NK-92 (cell line): ENCODE measurements around the gene RNF224.
A peak's percentile ranks its signal among the peaks of the same experiment; 100 is the strongest.
"Not testable (repeated sequence)": the region's sequence is repeated elsewhere in the genome, so short reads cannot be mapped to it uniquely, and the experiment has no call there.

Experiments
- DNase-seq: peaks from one replicate; lab custom pipeline; 2025; ENCODE audit not compliant: unreplicated experiment; lab: John Stamatoyannopoulos, UW

The RNF224 gene

DNA sequence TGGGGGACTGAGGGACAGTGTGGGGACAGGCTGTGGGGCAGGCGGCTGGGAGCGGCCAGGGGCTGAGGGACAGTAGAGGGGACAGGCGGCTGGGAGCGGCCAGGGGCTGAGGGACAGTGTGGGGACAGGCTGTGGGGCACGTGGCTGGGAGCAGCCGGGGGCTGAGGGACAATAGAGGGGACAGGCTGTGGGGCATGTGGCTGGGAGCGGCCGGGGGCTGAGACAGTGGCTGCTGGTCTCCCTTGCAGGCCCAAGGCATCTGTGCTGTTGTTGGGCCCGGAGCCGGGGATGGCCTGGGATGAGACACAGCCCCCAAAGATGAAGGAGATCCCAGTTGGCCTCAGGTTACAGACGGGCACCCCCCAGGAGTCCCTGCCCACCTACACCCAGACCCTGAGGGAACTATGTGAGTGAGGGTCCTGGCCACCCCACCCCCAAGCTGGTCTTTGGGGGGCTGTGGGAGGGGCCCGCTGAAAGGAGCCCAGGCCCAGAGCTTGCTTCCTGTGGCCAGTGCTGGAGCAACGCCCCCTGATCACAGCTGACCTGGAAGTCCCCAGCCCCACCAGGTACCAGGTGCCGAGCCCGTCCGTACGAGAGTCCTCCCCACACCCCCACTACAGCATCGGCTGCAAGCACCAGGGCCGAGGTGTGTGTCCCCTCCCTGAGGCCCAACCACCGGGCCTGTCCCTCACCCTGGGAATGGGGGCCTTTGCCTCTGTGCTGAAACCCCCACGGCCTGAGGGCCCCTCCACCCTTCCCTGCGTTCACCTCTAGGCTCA lies 24.4 kb downstream of the RNF224 start:
- DNase-seq = no peak

DNA sequence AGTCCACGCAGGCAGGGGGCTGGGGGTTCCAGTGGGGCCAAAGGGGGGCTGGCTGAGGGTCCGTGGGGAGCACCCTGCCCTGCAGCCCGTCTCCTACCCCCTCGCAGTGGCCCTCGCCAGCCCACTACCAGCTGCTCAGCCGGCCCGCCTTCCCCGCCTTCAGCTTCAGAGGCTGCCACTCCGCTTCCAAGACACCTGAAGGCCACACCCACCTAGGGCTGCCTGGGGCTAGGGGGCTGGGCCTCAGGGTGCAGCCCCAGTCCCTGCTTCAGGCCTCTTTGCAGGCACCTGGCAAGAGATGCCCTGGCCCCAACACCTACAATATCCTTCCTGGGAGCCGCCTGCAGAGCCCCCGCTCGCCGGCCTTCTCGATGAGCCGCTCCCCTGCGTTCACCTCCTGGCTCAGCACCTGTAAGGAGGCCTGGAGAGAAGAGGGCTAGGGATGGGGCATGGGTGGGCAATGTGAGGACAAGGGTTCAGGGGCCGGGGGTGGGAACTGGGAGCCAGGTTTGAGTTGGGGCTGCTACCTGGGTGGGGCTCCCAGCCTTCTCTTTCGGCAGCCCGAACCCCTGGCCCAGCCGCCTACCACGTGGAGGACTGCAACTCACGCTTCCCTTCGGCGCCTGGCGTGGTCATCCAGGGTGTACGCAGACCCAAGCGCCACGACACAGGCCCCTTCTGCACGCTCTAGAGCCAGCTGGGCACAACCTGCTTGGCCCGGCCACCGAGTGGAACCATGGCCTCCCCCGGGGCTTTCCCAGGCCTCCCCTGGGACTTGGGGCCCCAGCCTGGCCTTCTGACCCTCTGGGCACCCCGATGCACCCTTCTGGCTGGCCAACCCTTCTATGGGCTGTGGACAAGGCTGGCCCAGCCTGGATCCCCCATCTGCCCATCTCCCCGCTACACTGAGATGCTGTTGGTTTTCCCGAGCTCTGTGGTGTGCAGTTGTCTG lies 25.5 kb downstream of the RNF224 start:
- DNase-seq = no peak

DNA sequence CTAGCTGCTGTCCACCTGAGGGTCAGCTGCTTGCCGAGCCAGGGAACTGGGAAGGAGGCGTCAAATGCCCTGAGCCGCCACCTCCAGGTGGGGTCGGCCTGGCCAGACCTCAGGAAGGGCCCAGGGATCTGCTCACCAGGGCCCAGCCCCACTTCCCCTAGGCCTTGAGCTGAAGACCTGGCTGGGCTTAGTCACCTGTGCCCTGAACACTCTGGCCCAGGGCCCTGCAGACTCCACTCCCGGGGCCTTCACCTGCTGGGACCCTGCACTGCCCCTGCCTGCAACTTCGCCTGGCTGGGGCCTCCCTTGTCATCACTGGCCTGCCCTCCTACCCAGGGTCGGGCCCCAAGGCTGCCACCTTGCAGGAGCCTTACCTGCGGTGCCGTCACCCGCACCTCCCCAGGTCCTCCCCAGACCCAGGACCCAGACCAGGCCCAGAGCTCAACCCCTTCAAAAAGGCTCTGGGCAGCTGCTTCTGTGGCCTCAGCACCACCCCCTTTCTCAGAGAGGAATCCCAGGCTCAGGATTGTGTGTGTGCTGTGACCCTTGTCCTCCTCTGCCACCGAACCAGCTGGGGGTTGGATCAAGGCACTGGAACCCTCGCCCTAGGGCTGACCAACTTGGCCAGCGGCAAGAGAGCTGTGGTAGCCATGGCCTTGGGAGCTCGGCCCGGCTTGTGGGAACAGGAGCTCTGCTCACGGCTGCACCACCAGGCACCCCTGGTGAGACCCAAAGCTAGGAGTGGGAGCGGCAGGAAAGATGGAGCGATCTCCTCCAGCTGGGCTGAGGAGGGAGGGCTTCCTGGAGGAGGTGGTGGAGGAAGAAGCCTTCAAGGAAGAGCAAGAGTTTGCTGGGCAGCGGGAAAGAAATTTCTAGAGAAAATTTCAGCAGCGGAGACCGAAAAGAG lies 26.7 kb downstream of the RNF224 start:
- no peak for DNase-seq

DNA sequence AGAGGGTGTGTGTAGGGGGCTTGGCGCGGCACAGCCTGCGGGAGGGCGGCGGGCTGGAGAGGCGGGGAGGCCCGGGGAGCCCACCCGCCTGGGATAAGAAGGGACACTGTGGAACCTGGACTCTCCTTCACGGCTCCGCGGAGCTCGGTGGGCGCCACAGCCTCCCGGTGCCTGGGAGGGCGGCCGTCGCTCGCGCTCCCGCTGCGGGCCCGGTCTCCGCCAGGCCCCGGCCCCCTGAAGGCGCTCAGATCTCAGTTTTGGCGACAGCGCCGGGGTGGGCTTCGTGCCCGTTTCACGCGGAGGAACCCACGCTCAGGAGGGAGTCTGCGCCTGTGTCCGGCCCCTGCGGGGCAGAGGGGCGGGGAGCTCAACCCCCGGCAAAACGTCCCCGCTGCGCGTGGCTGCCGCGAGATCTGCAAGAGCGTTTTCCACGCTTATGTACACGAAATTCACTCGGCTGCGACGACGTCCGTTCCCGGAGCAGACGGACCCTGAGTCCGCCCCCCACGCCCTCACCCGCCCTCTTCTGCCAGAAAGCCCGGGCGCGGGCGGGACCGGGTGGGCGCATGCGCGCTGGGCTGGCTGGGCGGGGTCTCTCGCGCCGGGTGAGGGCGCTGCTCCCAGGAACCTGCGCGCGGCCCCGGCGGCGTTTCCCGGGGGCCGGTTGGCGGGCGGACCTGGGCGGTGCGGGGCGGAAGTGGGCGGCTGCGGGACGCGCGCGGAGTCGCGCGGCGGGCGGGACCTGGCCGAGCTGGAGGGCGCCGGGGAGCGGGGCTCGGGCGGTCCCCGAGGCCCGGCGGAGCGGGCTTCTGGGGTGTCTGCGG lies 27.5 kb downstream of the RNF224 start, which contains the start of gene NELFB:
Gene NELFB (plus strand): TSS at position 704 of the 824 bp plus-strand sequence.
- peak; percentile 40 for DNase-seq

DNA sequence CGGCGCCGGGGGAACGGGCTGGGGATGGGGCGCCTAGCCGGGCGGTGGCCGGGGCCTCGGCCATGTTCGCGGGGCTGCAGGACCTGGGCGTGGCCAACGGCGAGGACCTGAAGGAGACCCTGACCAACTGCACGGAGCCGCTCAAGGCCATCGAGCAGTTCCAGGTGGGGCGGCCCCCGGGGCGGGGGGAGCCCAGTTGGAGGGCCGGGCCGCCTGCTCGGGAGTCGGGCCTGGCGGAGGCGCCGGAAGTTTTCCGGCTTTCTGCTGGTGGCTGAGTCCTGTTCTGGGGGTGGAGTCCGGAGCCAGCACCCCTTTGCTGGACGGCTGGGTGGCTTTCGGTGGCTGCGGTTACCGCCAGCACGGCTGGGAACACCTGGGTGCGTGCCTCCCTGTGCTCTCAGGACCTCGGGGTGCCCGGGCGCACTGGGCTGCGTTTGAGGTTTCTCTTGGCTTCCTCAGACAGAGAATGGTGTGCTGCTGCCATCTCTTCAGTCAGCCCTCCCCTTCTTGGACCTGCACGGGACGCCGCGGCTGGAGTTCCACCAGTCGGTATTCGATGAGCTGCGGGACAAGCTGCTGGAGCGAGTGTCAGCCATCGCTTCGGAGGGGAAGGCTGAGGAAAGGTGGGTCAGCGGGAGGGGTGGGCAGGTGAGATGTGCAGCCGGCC lies 28.3 kb downstream of the RNF224 start:
- no peak for DNase-seq

DNA sequence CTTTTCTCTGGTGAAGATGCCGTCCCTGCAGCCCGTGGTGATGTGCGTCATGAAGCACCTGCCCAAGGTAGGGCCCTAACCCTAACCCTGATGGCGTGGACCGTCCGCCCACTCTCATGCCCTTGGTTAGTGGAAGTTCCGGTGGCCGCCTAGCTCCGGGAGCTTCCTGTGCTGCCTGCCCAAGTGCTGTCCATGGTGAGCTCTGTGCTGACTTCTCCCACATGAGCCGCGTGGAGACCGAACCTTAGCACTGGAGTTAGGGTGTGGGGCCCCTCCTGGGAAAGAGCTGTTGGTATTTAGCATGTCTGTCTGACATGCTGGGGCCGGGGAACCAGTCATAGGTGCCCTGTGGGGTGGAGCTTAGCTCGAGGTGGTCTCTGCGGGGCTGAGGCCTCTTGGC lies 29.1 kb downstream of the RNF224 start:
- DNase-seq = no peak

DNA sequence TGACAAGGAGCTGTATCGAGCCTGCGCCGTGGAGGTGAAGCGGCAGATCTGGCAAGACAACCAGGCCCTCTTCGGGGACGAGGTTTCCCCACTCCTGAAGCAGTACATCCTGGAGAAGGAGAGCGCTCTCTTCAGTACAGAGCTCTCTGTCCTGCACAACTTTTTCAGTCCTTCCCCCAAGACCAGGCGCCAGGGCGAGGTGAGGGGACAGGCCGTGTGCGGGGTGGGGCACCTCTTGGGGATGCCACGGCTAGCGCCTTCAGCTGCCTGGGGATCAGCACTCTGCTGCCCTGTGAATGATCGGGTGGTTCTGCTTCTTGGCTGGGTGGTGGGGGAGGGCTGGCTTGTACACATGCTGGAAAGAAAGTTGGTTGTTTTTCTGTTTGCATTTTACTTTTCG lies 29.6 kb downstream of the RNF224 start:
- DNase-seq = no peak

DNA sequence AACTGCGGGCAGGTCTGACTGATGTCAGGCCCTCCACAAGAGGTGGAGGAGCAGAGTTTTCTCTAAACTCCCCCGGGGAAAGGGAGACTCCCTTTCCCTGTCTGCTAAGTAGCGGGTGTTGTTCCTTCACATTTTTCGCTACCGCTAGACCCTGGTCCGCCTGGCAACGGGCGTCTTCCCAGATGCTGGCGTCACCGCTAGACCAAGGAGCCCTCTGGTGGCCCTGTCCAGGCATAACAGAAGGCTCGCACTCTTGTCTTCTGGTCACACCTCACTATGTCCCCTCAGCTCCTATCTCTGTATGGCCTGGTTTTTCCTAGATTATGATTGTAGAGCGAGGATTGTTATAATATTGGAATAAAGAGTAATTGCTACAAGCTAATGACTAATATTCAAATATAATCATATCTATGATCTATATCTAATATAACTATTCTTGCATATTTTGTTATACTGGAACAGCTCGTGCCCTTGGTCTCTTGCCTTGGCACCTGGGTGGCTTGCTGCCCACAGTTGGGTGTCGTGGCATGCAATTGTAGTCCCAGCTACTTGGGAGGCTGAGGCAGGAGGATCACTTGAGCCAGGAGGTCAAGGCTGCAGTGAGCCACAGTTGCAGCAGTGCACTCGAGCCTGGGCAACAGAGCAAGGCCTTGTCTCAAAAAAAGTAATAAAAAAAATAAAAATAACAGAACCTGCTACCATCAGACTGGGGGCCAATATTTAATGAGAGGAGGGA lies 35.0 kb downstream of the RNF224 start:
- not testable (repeated sequence) for DNase-seq

DNA sequence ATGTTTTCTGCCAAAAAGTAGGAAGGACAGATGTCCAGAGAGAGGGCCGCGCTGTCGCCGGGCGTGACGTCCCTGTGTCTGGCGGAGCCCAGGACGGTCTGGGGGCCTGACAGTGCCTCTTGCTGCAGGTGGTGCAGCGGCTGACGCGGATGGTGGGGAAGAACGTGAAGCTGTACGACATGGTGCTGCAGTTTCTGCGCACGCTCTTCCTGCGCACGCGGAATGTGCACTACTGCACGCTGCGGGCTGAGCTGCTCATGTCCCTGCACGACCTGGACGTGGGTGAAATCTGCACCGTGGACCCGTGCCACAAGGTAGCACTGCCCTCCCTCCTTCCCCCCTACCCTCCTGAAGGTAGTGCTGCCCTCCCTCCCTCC lies 35.6 kb downstream of the RNF224 start:
- DNase-seq = no peak

DNA sequence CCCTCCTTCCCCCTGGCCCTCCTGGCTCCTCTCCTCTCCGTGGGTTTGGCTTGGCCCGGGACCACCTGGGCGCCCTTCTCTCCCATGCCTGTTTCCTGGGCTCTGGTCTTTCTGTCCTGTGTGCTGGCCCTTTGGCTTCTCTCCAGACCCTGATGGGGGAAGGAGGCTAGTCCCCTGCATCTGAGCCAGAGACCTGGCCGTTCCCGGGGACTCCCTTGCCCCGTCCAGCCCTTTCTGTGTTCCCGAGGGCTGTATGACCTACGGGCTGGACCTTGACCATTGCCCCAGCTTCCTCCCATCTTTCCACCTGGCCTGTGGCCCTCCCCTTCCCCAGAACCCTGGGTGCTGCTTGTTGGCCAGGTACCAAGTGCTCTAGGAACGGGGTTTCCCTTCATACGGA lies 36.2 kb downstream of the RNF224 start:
- no peak for DNase-seq

DNA sequence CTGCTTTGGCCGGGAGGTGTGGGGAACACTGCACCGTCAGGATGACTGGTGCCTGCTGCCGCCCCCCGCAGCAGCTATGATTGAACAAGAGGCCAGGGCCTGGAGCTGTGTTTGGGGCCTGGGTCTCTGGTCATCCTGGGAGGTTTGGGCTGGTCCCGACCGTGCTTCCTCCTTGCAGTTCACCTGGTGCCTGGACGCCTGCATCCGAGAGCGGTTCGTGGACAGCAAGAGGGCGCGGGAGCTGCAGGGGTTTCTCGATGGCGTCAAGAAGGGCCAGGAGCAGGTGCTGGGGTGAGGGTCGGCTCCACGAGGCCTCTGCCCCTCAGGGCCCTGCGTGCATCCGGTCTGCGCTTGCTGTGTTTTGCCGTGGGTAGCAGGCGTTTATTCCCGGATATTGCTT lies 36.8 kb downstream of the RNF224 start:
- no peak for DNase-seq

DNA sequence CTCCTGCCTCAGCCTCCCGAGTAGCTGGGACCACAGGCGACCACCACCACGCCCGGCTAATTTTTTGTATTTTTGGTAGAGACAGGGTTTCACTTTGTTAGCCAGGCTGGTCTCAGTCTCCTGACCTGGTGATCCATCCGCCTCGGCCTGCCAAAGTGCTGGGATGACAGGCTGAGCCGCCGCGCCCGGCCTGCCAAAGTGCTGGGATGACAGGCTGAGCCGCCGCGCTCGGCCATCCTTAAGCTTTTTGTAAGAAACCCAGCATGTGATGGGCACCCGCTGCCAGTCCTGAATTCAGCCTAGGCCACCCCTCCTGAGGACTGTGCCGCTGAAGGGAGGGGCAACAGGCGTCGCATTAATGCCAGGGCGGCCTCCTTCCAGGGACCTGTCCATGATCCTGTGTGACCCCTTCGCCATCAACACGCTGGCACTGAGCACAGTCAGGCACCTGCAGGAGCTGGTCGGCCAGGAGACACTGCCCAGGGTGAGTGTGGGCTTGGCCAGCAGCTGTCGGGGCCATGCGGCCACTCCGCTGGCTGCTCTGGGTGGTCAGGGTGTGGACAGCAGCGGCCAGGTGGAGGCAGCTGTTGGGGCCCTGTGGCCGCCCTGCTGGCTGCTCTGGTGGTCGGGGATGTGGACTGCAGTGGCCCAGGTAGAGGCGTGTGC lies 38.3 kb downstream of the RNF224 start:
- DNase-seq = no peak

DNA sequence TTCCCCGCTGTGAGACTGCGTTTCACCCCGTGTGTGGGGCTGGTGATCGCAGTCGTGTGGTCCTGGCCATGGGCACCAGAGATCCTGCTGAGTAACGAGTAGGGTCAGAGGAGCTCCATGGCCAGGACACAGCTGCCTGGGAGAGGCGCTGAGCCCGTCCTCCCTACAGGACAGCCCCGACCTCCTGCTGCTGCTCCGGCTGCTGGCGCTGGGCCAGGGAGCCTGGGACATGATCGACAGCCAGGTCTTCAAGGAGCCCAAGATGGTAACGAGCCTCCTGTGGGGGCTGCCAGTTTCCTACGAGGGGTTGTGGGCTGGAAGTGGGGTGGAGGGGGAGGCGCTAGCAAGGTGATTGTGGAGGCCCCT lies 38.8 kb downstream of the RNF224 start:
- DNase-seq = no peak

DNA sequence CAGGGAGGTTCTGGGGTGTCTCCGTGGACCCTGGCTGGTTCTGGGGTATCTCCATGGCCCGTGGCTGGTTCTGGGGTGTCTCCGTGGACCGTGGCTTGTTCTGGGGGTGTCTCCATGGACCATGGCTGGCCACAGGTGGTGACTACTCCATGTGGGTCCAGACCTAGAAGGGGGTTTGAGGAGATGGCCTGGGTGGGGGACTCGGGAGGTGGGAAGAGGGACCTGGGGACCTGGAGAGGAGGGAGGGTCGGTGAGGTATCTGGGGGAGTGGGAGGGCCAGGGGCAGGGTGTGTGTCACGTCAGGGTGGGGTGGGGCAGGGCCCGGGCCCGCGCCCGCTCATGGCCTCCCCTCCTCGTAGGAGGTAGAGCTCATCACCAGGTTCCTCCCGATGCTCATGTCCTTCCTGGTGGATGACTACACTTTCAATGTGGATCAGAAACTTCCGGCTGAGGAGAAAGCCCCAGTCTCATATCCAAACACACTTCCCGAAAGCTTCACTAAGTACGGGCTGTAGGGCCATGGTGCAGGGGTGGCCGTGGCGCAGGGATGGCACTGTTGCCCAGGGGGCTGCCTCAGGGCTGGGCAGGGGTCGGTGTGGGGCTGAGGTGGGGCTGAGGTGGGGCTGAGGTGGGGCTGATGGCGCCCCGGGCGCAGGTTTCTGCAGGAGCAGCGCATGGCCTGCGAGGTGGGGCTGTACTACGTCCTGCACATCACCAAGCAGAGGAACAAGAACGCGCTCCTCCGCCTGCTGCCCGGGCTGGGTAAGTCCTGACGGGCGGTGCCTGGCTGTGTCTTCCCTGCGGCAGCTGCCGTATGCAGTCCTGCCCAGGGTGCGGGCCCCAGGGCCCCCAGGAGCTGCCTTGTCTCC lies 39.5 kb downstream of the RNF224 start:
- no peak for DNase-seq

DNA sequence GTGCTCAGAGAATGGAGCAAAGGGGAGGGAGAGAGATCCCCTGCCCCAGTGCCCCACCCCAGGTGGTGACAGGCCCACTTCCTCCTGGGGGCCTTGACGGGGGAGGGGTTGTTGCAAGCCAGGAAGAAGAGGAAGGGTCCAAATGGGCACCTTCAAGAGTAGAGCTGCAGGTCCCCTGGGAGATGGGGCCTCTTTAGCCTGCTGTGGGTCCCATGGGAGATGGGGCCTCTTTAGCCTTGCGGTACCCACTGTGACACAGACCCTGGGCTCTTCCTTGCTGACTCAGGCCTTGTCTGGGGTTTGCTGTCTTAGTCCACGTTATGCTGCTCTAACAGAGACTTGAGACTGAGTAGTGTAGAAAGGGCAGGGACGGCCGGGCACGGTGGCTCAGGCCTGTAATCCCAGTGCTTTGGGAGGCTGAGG lies 40.6 kb downstream of the RNF224 start:
- no peak for DNase-seq

DNA sequence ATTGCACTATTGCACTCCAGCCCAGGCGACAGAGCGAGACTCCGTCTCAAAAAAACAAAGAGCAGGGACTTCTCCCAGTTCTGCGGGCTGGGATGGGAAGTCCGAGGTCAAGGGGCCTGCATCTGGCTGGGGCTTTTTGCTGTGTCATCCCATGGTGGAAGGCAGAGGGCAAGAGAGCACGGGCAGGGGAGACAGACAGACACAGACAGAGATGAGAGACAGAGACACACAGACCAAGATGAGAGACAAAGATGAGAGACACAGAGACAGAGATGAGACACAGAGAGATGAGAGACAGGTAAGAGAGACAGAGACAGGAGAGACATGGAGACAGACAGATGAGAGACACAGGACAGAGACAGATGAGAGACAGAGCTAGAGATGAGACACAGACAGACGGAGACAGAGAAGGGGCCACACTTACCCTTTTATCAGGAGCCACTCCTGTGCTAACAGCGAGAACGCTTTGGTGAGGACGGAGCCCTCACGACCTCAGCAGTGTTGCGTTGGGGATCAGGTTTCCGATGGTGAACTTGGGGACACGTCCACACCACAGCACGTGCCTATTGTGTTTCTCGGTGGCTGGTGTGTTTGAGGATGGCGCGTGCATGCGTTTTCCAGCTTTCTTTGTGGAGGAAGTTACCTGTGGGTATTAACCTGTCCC lies 41.4 kb downstream of the RNF224 start:
- no peak for DNase-seq

DNA sequence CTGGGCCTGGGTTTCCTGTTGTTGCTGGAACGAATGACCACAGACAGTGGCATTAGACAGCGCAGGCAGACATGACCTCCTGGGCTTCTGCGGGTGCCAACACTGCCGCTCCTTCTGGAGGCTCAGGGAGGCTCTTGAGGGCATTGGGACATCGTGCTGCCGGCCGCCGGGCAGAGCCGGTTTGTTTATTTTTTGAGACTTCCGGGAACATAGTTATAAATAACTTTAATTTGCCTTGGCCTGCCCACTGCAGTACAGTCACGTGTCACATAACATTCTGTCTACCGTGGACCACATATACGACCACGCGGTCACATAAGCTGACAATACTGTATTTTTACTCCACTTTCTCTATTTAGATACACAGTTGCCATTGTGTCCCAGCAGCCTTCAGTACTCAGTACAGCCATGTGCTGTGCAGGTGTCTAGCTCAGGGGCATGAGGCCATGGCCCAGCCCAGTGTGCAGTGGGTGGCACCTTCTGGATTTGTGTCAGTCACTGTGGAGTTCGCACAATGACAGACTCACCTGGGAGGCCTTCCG lies 42.0 kb downstream of the RNF224 start:
- no peak for DNase-seq
